HEK293 (cell line): Measurements from ENCODE around the gene KIF1A.

Experiments used
- CTCF ChIA-PET: fragments of 350-600 bp; formaldehyde crosslinking; extraction: SDS; loops from one replicate; lab custom pipeline; 2021; ENCODE audit warnings: antibody characterized with exemption; lab: Yijun Ruan, JAX
- POLR2A ChIA-PET: fragments of 300-600 bp; formaldehyde crosslinking; extraction: SDS; loops from one replicate; lab custom pipeline; 2020; ENCODE audit warnings: antibody characterized with exemption, inconsistent platforms; lab: Yijun Ruan, JAX
- H3K27ac ChIP-seq: fragments of 200-500 bp; sonication (Bioruptor generic); 2 replicates; pipeline ENCODE4 v1.5.1; 2014; ENCODE audit warnings: low read depth, low read length, control low read depth, inconsistent platforms; ENCODE audit errors: extremely low read depth
- H3K36me3 ChIP-seq, 2 experiments: fragments of 200-500 bp in 1 of 2; sonication (Bioruptor generic) in 1 of 2; 1 replicate in 1 of 2; 2 replicates in 1 of 2; pipeline ENCODE4 v1.5.1; 2014 to 2017; ENCODE audit warnings: inconsistent platforms in 2 of 2, low read length in 2 of 2; ENCODE audit not compliant: control insufficient read depth in 2 of 2, insufficient read depth in 1 of 2
- H3K4me1 ChIP-seq: fragments of 200-500 bp; sonication (Bioruptor generic); 2 replicates; pipeline ENCODE4 v1.5.1; 2014; ENCODE audit warnings: mild to moderate bottlenecking, low read length, inconsistent platforms; ENCODE audit not compliant: control insufficient read depth, insufficient read depth
- H3K4me3 ChIP-seq: 2 replicates; pipeline ENCODE4 v1.5.1; 2011; ENCODE audit warnings: low read depth, mild to moderate bottlenecking, control low read depth, low read length, moderate library complexity
- H3K9me3 ChIP-seq: fragments of 200-500 bp; sonication (Bioruptor generic); 2 replicates; pipeline ENCODE4 v1.5.1; 2014; ENCODE audit warnings: low read depth, low read length, inconsistent platforms; ENCODE audit not compliant: control insufficient read depth, insufficient read depth
- HOXC10 ChIP-seq: sonication (generic); formaldehyde crosslinking; IDR thresholded peaks from 2 replicates; pipeline ENCODE4 v1.8.1; 2023; ENCODE audit warnings: mild to moderate bottlenecking, missing genetic modification reagents
- KLF10 ChIP-seq: fragments of 450-650 bp; IDR thresholded peaks from 2 replicates; pipeline ENCODE4 v1.5.1; 2018; ENCODE audit warnings: missing biosample characterization, mild to moderate bottlenecking, missing genetic modification characterization
- KLF9 ChIP-seq: fragments of 450-650 bp; formaldehyde crosslinking; IDR thresholded peaks from 2 replicates; pipeline ENCODE4 v1.5.1; 2016; ENCODE audit warnings: missing biosample characterization, missing genetic modification characterization, low read depth
- MZF1 ChIP-seq: fragments of 450-650 bp; formaldehyde crosslinking; IDR thresholded peaks from 2 replicates; pipeline ENCODE4 v1.5.1; 2017; ENCODE audit warnings: missing biosample characterization, missing genetic modification characterization, borderline replicate concordance
- YY1 ChIP-seq: fragments of 450-650 bp; formaldehyde crosslinking; IDR thresholded peaks from 2 replicates; pipeline ENCODE4 v1.5.1; 2018; ENCODE audit warnings: missing biosample characterization, missing genetic modification characterization
- ZFP41 ChIP-seq: fragments of 450-650 bp; formaldehyde crosslinking; IDR thresholded peaks from 2 replicates; pipeline ENCODE4 v1.5.1; 2016; ENCODE audit warnings: missing biosample characterization, missing genetic modification characterization, borderline replicate concordance
- ZNF394 ChIP-seq: fragments of 450-650 bp; formaldehyde crosslinking; IDR thresholded peaks from 2 replicates; pipeline ENCODE4 v1.5.1; 2016; ENCODE audit warnings: missing biosample characterization, missing genetic modification characterization, mild to moderate bottlenecking, moderate library complexity, borderline replicate concordance
- ZNF426 ChIP-seq: fragments of 450-650 bp; formaldehyde crosslinking; IDR thresholded peaks from 2 replicates; pipeline ENCODE4 v1.5.1; 2017; ENCODE audit warnings: missing biosample characterization, missing genetic modification characterization, mild to moderate bottlenecking, inconsistent platforms, moderate library complexity
- ZNF529 ChIP-seq: fragments of 450-650 bp; formaldehyde crosslinking; IDR thresholded peaks from 2 replicates; pipeline ENCODE4 v1.5.1; 2017; ENCODE audit warnings: missing genetic modification characterization, missing biosample characterization; ENCODE audit not compliant: insufficient replicate concordance
- ZNF626 ChIP-seq: fragments of 450-650 bp; sonication (Bioruptor Pico); formaldehyde crosslinking; IDR thresholded peaks from 2 replicates; pipeline ENCODE4 v1.5.1; 2018; ENCODE audit warnings: missing biosample characterization, missing genetic modification characterization, inconsistent platforms
- ZNF660 ChIP-seq: fragments of 450-650 bp; IDR thresholded peaks from 2 replicates; pipeline ENCODE4 v1.5.1; 2018; ENCODE audit warnings: missing biosample characterization, mild to moderate bottlenecking, missing genetic modification characterization
- ZNF76 ChIP-seq: fragments of 450-650 bp; formaldehyde crosslinking; IDR thresholded peaks from 2 replicates; pipeline ENCODE4; 2016; ENCODE audit warnings: low read depth, missing biosample characterization, missing genetic modification characterization, borderline replicate concordance
- ZNF776 ChIP-seq: fragments of 450-650 bp; formaldehyde crosslinking; IDR thresholded peaks from 2 replicates; pipeline ENCODE4 v1.5.0; 2017; ENCODE audit warnings: missing biosample characterization, missing genetic modification characterization, borderline replicate concordance
- ZNF843 ChIP-seq: fragments of 450-650 bp; formaldehyde crosslinking; IDR thresholded peaks from 2 replicates; pipeline ENCODE4 v1.5.1; 2016; ENCODE audit warnings: missing biosample characterization, missing genetic modification characterization
- TF ChIP-seq, protein P1 (sequence below): fragments of 450-650 bp; formaldehyde crosslinking; IDR thresholded peaks from 2 replicates; pipeline ENCODE4 v1.5.1; 2017; ENCODE audit warnings: missing biosample characterization, missing genetic modification characterization
- TF ChIP-seq, protein P2 (sequence below): fragments of 450-650 bp; formaldehyde crosslinking; IDR thresholded peaks from 2 replicates; pipeline ENCODE4 v1.5.1; 2016; ENCODE audit warnings: missing biosample characterization, missing genetic modification characterization
- TF ChIP-seq, protein P3 (sequence below): fragments of 450-650 bp; formaldehyde crosslinking; IDR thresholded peaks from 2 replicates; pipeline ENCODE4 v1.5.1; 2016; ENCODE audit warnings: missing biosample characterization, missing genetic modification characterization
- TF ChIP-seq, protein P4 (sequence below): fragments of 450-650 bp; formaldehyde crosslinking; IDR thresholded peaks from 2 replicates; pipeline ENCODE4 v1.5.1; 2016; ENCODE audit warnings: missing biosample characterization, missing genetic modification characterization

The KIF1A gene

DNA sequence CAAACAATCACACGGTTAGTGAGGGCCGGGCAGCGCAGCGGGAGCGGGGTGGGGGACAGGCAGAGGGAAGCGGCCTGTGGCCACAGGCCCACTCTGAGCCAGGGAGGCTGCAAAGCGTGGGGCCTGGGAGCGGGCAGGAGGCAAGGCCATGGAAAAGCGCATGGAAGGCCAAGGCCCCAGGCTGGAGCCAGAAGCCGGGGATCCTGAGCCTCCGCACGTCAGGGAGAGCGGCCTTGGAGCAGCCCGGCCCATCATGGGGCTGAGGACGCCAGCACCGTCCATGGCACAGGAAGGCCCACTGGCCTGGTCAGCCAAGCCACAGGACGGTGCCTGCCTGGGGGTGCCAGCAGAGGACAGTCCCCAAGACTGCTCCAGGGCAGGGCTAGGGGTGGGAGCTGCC is 85.3 kb downstream of the KIF1A start (continued):
- TF ChIP-seq ZNF776 (tag by site-specific recombination) (no peak), ZNF76 (tag by site-specific recombination) (no peak), ZNF394 (tag by site-specific recombination) (no peak), KLF9 (tag by site-specific recombination) (no peak)
- TF ChIP-seq, protein P1, sequence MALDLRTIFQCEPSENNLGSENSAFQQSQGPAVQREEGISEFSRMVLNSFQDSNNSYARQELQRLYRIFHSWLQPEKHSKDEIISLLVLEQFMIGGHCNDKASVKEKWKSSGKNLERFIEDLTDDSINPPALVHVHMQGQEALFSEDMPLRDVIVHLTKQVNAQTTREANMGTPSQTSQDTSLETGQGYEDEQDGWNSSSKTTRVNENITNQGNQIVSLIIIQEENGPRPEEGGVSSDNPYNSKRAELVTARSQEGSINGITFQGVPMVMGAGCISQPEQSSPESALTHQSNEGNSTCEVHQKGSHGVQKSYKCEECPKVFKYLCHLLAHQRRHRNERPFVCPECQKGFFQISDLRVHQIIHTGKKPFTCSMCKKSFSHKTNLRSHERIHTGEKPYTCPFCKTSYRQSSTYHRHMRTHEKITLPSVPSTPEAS (tag by site-specific recombination) = no peak
- TF ChIP-seq, protein P2, sequence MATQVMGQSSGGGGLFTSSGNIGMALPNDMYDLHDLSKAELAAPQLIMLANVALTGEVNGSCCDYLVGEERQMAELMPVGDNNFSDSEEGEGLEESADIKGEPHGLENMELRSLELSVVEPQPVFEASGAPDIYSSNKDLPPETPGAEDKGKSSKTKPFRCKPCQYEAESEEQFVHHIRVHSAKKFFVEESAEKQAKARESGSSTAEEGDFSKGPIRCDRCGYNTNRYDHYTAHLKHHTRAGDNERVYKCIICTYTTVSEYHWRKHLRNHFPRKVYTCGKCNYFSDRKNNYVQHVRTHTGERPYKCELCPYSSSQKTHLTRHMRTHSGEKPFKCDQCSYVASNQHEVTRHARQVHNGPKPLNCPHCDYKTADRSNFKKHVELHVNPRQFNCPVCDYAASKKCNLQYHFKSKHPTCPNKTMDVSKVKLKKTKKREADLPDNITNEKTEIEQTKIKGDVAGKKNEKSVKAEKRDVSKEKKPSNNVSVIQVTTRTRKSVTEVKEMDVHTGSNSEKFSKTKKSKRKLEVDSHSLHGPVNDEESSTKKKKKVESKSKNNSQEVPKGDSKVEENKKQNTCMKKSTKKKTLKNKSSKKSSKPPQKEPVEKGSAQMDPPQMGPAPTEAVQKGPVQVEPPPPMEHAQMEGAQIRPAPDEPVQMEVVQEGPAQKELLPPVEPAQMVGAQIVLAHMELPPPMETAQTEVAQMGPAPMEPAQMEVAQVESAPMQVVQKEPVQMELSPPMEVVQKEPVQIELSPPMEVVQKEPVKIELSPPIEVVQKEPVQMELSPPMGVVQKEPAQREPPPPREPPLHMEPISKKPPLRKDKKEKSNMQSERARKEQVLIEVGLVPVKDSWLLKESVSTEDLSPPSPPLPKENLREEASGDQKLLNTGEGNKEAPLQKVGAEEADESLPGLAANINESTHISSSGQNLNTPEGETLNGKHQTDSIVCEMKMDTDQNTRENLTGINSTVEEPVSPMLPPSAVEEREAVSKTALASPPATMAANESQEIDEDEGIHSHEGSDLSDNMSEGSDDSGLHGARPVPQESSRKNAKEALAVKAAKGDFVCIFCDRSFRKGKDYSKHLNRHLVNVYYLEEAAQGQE = no peak

DNA sequence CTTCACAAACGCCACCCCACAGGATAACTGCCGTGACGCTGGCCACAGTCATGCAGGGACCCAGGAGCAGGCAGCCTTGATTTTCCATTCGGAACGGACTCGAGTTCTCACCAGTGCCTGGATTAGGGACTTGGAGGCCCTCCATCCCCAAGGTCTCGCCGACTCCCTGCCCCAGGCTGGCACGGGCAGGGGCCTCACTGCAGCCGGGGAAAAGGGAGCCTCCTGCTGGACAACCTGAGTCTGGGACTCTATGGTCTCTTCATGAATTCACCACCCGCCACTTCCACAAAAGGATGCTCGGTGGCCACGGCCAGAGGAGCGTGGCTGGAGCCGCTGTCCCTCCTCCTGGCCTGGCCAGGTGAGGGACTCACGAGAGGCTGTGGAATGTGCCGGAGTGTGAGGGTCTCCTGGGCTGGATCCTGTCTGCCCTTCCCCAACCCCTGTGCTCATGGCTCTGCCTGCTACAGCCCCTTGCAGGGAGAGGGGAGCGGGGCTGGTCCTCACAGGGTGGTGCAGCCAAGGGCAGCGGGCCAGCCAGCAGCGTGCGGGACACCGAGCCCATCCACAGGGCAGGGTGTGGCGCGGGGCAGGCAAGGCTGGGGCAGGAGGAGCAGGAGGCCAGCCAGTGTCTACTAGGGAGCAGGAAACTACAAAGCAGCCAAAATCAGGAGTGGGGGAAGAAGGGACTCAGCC is 86.1 kb downstream of the KIF1A start:
- POLR2A ChIA-PET = no interaction called here
- Histone ChIP-seq H3K9me3 (no peaks in the 10 kb centered on the region), H3K4me3 (no peak overlapping the region), H3K27ac (no peak overlapping the region), H3K4me1 (no peaks in the 10 kb centered on the region), H3K36me3 (peaks cover 0 to 29% of the 10 kb centered on the region in 2 experiments; a peak in 2 of 3 replicates)
- CTCF ChIA-PET = no interaction called here
- TF ChIP-seq ZNF843 (tag by site-specific recombination) (no peak), ZFP41 (tag by site-specific recombination) (no peak), MZF1 (tag by site-specific recombination) (no peak), YY1 (no peak), KLF10 (no peak), HOXC10 (CRISPR knock-in tag) (no peak), ZNF529 (tag by site-specific recombination) (no peak), ZNF426 (no peak), ZNF626 (tag by site-specific recombination) (no peak), ZNF660 (no peak)
- TF ChIP-seq, protein P3, sequence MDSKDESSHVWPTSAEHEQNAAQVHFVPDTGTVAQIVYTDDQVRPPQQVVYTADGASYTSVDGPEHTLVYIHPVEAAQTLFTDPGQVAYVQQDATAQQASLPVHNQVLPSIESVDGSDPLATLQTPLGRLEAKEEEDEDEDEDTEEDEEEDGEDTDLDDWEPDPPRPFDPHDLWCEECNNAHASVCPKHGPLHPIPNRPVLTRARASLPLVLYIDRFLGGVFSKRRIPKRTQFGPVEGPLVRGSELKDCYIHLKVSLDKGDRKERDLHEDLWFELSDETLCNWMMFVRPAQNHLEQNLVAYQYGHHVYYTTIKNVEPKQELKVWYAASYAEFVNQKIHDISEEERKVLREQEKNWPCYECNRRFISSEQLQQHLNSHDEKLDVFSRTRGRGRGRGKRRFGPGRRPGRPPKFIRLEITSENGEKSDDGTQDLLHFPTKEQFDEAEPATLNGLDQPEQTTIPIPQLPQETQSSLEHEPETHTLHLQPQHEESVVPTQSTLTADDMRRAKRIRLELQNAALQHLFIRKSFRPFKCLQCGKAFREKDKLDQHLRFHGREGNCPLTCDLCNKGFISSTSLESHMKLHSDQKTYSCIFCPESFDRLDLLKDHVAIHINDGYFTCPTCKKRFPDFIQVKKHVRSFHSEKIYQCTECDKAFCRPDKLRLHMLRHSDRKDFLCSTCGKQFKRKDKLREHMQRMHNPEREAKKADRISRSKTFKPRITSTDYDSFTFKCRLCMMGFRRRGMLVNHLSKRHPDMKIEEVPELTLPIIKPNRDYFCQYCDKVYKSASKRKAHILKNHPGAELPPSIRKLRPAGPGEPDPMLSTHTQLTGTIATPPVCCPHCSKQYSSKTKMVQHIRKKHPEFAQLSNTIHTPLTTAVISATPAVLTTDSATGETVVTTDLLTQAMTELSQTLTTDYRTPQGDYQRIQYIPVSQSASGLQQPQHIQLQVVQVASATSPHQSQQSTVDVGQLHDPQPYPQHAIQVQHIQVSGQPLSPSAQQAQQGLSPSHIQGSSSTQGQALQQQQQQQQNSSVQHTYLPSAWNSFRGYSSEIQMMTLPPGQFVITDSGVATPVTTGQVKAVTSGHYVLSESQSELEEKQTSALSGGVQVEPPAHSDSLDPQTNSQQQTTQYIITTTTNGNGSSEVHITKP (tag by site-specific recombination) = no peak
- TF ChIP-seq, protein P4, sequence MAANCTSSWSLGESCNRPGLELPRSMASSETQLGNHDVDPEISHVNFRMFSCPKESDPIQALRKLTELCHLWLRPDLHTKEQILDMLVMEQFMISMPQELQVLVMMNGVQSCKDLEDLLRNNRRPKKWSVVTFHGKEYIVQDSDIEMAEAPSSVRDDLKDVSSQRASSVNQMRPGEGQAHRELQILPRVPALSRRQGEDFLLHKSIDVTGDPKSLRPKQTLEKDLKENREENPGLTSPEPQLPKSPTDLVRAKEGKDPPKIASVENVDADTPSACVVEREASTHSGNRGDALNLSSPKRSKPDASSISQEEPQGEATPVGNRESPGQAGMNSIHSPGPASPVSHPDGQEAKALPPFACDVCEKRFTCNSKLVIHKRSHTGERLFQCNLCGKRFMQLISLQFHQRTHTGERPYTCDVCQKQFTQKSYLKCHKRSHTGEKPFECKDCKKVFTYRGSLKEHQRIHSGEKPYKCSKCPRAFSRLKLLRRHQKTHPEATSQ = no peak
